ENCODE measurements around the gene CHI3L1.

CHI3L1 gene

GRCh38 chr1:203181586-203182386 is 4.7 kb downstream of the CHI3L1 start:
- no peak for DNase-seq (ENCODE audit: low spot score)

- DNase-seq (ENCODE audit: low spot score), result no peak
These were observed 5.7 kb downstream of the CHI3L1 start for GRCh38 chr1:203180611-203181330.

GRCh38 chr1:203179667-203180005 is 6.9 kb downstream of the CHI3L1 start:
- DNase-seq (ENCODE audit: low spot score), result no peak

- no peak for DNase-seq (ENCODE audit: low spot score)
These were observed 7.5 kb downstream of the CHI3L1 start for GRCh38 chr1:203178821-203179666.

GRCh38 chr1:203178083-203178482 is 8.4 kb downstream of the CHI3L1 start:
- no peak for DNase-seq (ENCODE audit: low spot score)

- no peak for DNase-seq (ENCODE audit: low spot score)
These were observed 8.9 kb downstream of the CHI3L1 start for GRCh38 chr1:203177470-203178039.

- no peak for DNase-seq (ENCODE audit: low spot score)
These were observed 9.5 kb downstream of the CHI3L1 start for GRCh38 chr1:203177036-203177405.

GRCh38 chr1:203176273-203177035 is 10.1 kb downstream of the CHI3L1 start:
- no peak for DNase-seq (ENCODE audit: low spot score)

- no peak for DNase-seq (ENCODE audit: low spot score)
These were observed 10.7 kb downstream of the CHI3L1 start for GRCh38 chr1:203175827-203176241.

GRCh38 chr1:203175237-203175826 is 11.2 kb downstream of the CHI3L1 start, which contains the start of gene MYBPH:
TSS of gene MYBPH (minus strand) at chr1:203175826. CDS start at chr1:203175755, 71 bp downstream.
- DNase-seq (ENCODE audit: low spot score), result no peak

GRCh38 chr1:203174324-203174985 is 12.0 kb downstream of the CHI3L1 start:
- no peak for DNase-seq (ENCODE audit: low spot score)

GRCh38 chr1:203173566-203173965 is 12.9 kb downstream of the CHI3L1 start:
- no peak for DNase-seq (ENCODE audit: low spot score)

- no peak for DNase-seq (ENCODE audit: low spot score)
These were observed 13.4 kb downstream of the CHI3L1 start for GRCh38 chr1:203173011-203173555.

GRCh38 chr1:203172184-203173010 is 14.1 kb downstream of the CHI3L1 start:
- DNase-seq (ENCODE audit: low spot score), result peak; percentile 84

GRCh38 chr1:203171341-203172183 is 14.9 kb downstream of the CHI3L1 start:
- no peak for DNase-seq (ENCODE audit: low spot score)

- DNase-seq (ENCODE audit: low spot score), result no peak
These were observed 15.7 kb downstream of the CHI3L1 start for GRCh38 chr1:203170625-203171330.

- no peak for DNase-seq (ENCODE audit: low spot score)
These were observed 16.6 kb downstream of the CHI3L1 start for GRCh38 chr1:203169770-203170520.
